Stomach (tissue), 4 donors: ENCODE measurements around the gene MYO18B.

Experiments
- POLR2A ChIP-seq, 4 donors: fragments of 450-650 bp; IDR thresholded peaks; one replicate each; pipeline ENCODE4 v1.6.1; 2016; ENCODE audit warnings: antibody characterized with exemption in 4 of 4, control low read depth in 2 of 4, mild to moderate bottlenecking in 1 of 4, moderate library complexity in 1 of 4
- POLR2AphosphoS5 ChIP-seq, 3 donors: sonication (generic); formaldehyde crosslinking; IDR thresholded peaks; one replicate each; pipeline ENCODE4 v1.6.1; 2016; ENCODE audit warnings: antibody characterized with exemption in 3 of 3
- TF ChIP-seq, protein P1 (sequence below), 7 experiments: fragments of 450-650 bp in 4 of 7; fragments of 200-600 bp in 3 of 7; sonication (generic) in 3 of 7; IDR thresholded peaks; one replicate each; pipeline ENCODE4 v1.5.1; 2016 to 2019; ENCODE audit warnings: antibody characterized with exemption in 7 of 7, control low read depth in 2 of 7, mild to moderate bottlenecking in 1 of 7

DNA sequence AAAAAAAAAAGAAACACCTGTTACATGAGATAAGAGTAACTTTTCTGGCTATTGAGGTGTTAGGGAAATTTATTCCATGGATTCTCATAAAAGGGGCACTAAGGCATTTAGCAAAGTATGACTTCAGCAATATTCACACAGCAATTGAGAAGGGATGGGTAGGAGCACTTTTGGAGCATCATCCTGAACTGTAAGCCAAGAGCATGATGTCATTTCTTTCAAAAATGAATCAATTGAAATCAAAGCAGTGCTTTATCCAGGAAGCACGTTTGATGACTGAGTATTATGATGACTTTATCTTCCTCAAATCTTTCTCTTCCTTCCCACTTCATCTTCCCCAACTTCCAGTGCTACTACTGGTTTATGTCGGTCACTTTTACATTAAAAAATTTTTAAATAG lies 140.4 kb downstream of the MYO18B start:
- TF ChIP-seq POLR2AphosphoS5 (IDR thresholded peaks at IDR 0.05) (no peak), POLR2A (IDR thresholded peaks at IDR 0.05) (no peak)
- TF ChIP-seq, protein P1, sequence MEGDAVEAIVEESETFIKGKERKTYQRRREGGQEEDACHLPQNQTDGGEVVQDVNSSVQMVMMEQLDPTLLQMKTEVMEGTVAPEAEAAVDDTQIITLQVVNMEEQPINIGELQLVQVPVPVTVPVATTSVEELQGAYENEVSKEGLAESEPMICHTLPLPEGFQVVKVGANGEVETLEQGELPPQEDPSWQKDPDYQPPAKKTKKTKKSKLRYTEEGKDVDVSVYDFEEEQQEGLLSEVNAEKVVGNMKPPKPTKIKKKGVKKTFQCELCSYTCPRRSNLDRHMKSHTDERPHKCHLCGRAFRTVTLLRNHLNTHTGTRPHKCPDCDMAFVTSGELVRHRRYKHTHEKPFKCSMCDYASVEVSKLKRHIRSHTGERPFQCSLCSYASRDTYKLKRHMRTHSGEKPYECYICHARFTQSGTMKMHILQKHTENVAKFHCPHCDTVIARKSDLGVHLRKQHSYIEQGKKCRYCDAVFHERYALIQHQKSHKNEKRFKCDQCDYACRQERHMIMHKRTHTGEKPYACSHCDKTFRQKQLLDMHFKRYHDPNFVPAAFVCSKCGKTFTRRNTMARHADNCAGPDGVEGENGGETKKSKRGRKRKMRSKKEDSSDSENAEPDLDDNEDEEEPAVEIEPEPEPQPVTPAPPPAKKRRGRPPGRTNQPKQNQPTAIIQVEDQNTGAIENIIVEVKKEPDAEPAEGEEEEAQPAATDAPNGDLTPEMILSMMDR (IDR thresholded peaks at IDR 0.05): no peak
